IMR-90 (cell line): ENCODE results near the gene GGTLC2. TPM values are rescaled to one million over a fixed set of nuclear protein-coding genes. Genes with fewer than 3 reads are reported as not detected.
"Not testable (repeated sequence)": the region's sequence is repeated elsewhere in the genome, so short reads cannot be mapped to it uniquely, and the experiment has no call there.

Experiments used
- ATAC-seq: fragments of 200-7000 bp; cut with Tn5 transposase; 2 replicates; pipeline ENCODE4 v1.9.1; 2020; ENCODE audit warnings: low read depth, mild to moderate bottlenecking, moderate library complexity
- BruUV-seq: library from RNA; stranded (reverse); fragments of 400-500 nt; replicated peaks from 2 replicates; lab custom pipeline; 2021; lab: Mats Ljungman, UMichigan
- CTCF ChIA-PET: fragments of 300-600 bp; formaldehyde crosslinking; extraction: SDS; loops from one replicate; lab custom pipeline; 2021; ENCODE audit warnings: antibody characterized with exemption; lab: Yijun Ruan, JAX
- POLR2A ChIA-PET: fragments of 300-600 bp; sonication (Branson Sonifier 250); formaldehyde crosslinking; loops from one replicate; lab custom pipeline; 2022; ENCODE audit warnings: antibody characterized with exemption; ENCODE audit not compliant: unreplicated experiment; lab: Charles Lee
- DNase-seq: peaks from one replicate; pipeline ENCODE4 v3.0.0; 2013
- H2AFZ ChIP-seq: replicated peaks from 2 replicates; pipeline ENCODE3; 2013; ENCODE audit warnings: low read length, mild to moderate bottlenecking; ENCODE audit not compliant: poor library complexity
- H2AK5ac ChIP-seq: 2 replicates; pipeline ENCODE4 v1.6.1; 2013; ENCODE audit warnings: low read depth, low read length, inconsistent platforms
- H2AK9ac ChIP-seq: replicated peaks from 2 replicates; pipeline ENCODE3; 2013; ENCODE audit warnings: mild to moderate bottlenecking, low read depth, low read length, moderate library complexity; ENCODE audit not compliant: poor library complexity
- H2BK120ac ChIP-seq: 2 replicates; pipeline ENCODE4 v1.6.1; 2013; ENCODE audit warnings: low read depth, low read length, inconsistent platforms
- H2BK15ac ChIP-seq: 3 replicates; pipeline ENCODE4 v1.6.1; 2013; ENCODE audit warnings: low read depth, low read length, inconsistent platforms
- H2BK20ac ChIP-seq: 2 replicates; pipeline ENCODE4 v1.6.1; 2013; ENCODE audit warnings: low read depth, mild to moderate bottlenecking, inconsistent platforms, low read length, moderate library complexity
- H2BK5ac ChIP-seq: 2 replicates; pipeline ENCODE4 v1.6.1; 2013; ENCODE audit warnings: mild to moderate bottlenecking, low read depth, low read length, inconsistent platforms; ENCODE audit not compliant: poor library complexity, severe bottlenecking
- H3K14ac ChIP-seq: replicated peaks from 2 replicates; pipeline ENCODE4 v1.6.1; 2013; ENCODE audit warnings: low read depth, low read length, inconsistent platforms
- H3K18ac ChIP-seq: 2 replicates; pipeline ENCODE4 v1.6.1; 2013; ENCODE audit warnings: low read depth, low read length, control low read depth
- H3K23ac ChIP-seq: 2 replicates; pipeline ENCODE4 v1.6.1; 2013; ENCODE audit warnings: low read depth, low read length, inconsistent platforms
- H3K27ac ChIP-seq: 2 replicates; pipeline ENCODE4 v1.5.1; 2013; ENCODE audit warnings: mild to moderate bottlenecking, control low read depth, low read length; ENCODE audit not compliant: insufficient read depth
- H3K27me3 ChIP-seq: 2 replicates; pipeline ENCODE4 v1.6.1; 2013; ENCODE audit warnings: low read length; ENCODE audit not compliant: control insufficient read depth, insufficient read depth
- H3K36me3 ChIP-seq: 2 replicates; pipeline ENCODE4 v1.6.1; 2013; ENCODE audit warnings: low read length, mixed read lengths; ENCODE audit not compliant: control insufficient read depth, insufficient read depth
- H3K4ac ChIP-seq: 2 replicates; pipeline ENCODE4 v1.6.1; 2013; ENCODE audit warnings: low read depth, low read length, inconsistent platforms
- H3K4me1 ChIP-seq: 2 replicates; pipeline ENCODE4 v1.6.1; 2013; ENCODE audit warnings: low read length, mixed read lengths; ENCODE audit not compliant: control insufficient read depth, insufficient read depth
- H3K4me2 ChIP-seq: 2 replicates; pipeline ENCODE4 v1.6.1; 2013; ENCODE audit warnings: low read depth, mild to moderate bottlenecking, control low read depth, low read length, moderate library complexity
- H3K4me3 ChIP-seq: 2 replicates; pipeline ENCODE4 v1.5.1; 2013; ENCODE audit warnings: low read depth, mild to moderate bottlenecking, control low read depth, low read length, moderate library complexity; ENCODE audit not compliant: insufficient read depth
- H3K56ac ChIP-seq: 2 replicates; pipeline ENCODE4 v1.6.1; 2013; ENCODE audit warnings: low read length, inconsistent platforms; ENCODE audit not compliant: insufficient read depth; ENCODE audit errors: extremely low read depth
- H3K79me1 ChIP-seq, 2 experiments: 2 replicates each; pipeline ENCODE4 v1.6.1; 2013; ENCODE audit warnings: low read length in 2 of 2, inconsistent platforms in 1 of 2, low read depth in 1 of 2
- H3K9ac ChIP-seq: 2 replicates; pipeline ENCODE4 v1.6.1; 2013; ENCODE audit warnings: low read depth, low read length, control low read depth
- H3K9me1 ChIP-seq: 2 replicates; pipeline ENCODE4 v1.6.1; 2013; ENCODE audit warnings: low read length, inconsistent platforms; ENCODE audit not compliant: insufficient read depth
- H3K9me3 ChIP-seq: 2 replicates; pipeline ENCODE4 v1.6.1; 2013; ENCODE audit warnings: low read length; ENCODE audit not compliant: control insufficient read depth, insufficient read depth
- H4K20me1 ChIP-seq: 2 replicates; pipeline ENCODE4 v1.6.1; 2013; ENCODE audit warnings: low read length, inconsistent platforms; ENCODE audit not compliant: insufficient read depth
- H4K5ac ChIP-seq: 2 replicates; pipeline ENCODE4 v1.6.1; 2013; ENCODE audit warnings: mild to moderate bottlenecking, low read depth, low read length, control low read depth
- H4K8ac ChIP-seq, 2 experiments: 2 replicates each; pipeline ENCODE4 v1.6.1; 2013; ENCODE audit warnings: low read depth in 2 of 2, low read length in 2 of 2, control low read depth in 1 of 2, inconsistent platforms in 1 of 2
- H4K91ac ChIP-seq: 2 replicates; pipeline ENCODE4 v1.6.1; 2013; ENCODE audit warnings: low read depth, low read length, inconsistent platforms; ENCODE audit not compliant: insufficient read depth
- WGBS, 2 experiments: methylation state at CpG; one replicate each; pipeline versions ENCODE4 v1.1.5 to v1.1.7; 2013; ENCODE audit warnings: missing lambda C conversion rate in 2 of 2; ENCODE audit not compliant: insufficient read length in 1 of 2; ENCODE audit errors: extremely low coverage in 2 of 2; 5-methylcytosine and 5-hydroxymethylcytosine counted together
- dilution Hi-C: fragments of 300-500 bp; cut with HindIII; formaldehyde crosslinking; loops from one replicate; pipeline ENCODE4 v1.14.3; 2018; ENCODE audit warnings: low sequenced_read_pairs; ENCODE audit not compliant: unreplicated experiment
- in situ Hi-C: fragments of 300-500 bp; cut with MboI; formaldehyde crosslinking; loops from 3 replicates; pipeline ENCODE4 v1.14.3; 2019; ENCODE audit warnings: low sequenced_read_pairs, inconsistent platforms, mixed read lengths
- intact Hi-C: fragments of 100-400 bp; cut with micrococcal nuclease; formaldehyde crosslinking; loops from 2 replicates; pipeline ENCODE4 v1.10.0; 2022
- polyA plus RNA-seq, 3 experiments: library from polyadenylated mRNA; depleted of rRNA; stranded (reverse); fragments of >200 nt; gene quantifications; 2 replicates each; pipeline ENCODE4 v1.2.3, GENCODE V29; 2012; ENCODE audit warnings: low replicate concordance in 1 of 3
- total RNA-seq: library from RNA; depleted of rRNA; stranded (reverse); fragments of >200 nt; gene quantifications from 2 replicates; pipeline ENCODE4 v1.2.3, GENCODE V29; 2012

GGTLC2 gene
- total and polyA plus RNA-seq, 2 of the 4 experiments (the other 2 are of a cell fraction), result 0.09 TPM; not detected in 1

DNA sequence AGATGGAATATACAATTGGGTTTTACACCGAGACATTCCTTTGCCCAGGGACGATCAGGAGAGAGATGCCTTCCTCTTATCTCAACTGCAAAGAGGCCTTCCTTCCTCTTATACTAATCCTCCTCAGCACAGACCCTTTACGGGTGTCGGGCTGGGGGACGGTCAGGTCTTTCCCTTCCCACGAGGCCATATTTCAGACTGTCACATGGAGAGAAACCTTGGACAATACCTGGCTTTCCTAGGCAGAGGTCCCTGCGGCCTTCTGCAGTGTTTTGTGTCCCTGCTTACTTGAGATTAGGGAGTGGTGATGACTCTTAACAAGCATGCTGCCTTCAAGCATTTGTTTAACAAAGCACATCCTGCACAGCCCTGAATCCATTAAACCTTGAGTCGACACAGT, 5.3 kb downstream of the GGTLC2 start:
- BruUV-seq, result not testable (repeated sequence)

DNA sequence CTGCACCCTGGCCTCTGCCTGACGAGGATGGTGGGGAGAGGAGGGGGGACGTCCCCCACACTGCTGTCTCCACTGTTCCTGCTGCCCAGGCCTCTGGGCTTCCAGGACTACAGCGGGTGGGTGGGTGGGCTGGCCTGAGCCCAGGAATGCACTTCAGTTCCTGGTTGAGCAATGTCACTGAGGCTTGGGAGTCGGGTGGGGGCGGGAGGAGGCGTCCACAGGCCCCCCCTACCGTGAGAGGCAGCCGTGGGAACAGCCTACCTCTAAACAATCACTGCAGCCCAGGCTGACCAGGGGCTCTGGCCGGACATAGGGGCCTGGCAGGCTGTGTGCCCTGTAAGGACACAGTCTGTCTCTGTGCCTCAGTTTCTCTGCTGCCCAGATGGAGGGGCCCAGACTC, 6.0 kb downstream of the GGTLC2 start:
- intact Hi-C loops, result not testable (repeated sequence)

More for the DNA sequence above, 5.3 kb downstream of the GGTLC2 start:
- H3K9me3 ChIP-seq, CTCF ChIA-PET, DNase-seq, H3K4me3 ChIP-seq, H3K79me1 ChIP-seq, H3K27me3 ChIP-seq, H2BK20ac ChIP-seq, H3K9ac ChIP-seq, H2BK5ac ChIP-seq, H3K27ac ChIP-seq, ATAC-seq, dilution Hi-C loops, H4K8ac ChIP-seq, POLR2A ChIA-PET, H3K36me3 ChIP-seq, H2BK120ac ChIP-seq, H2AK5ac ChIP-seq, H4K91ac ChIP-seq, H4K20me1 ChIP-seq, H2BK15ac ChIP-seq, H2AFZ ChIP-seq, H3K4ac ChIP-seq, H3K18ac ChIP-seq, H3K56ac ChIP-seq, H3K4me2 ChIP-seq, H3K9me1 ChIP-seq, H3K23ac ChIP-seq, in situ Hi-C loops, H3K4me1 ChIP-seq, H3K14ac ChIP-seq, H4K5ac ChIP-seq, H2AK9ac ChIP-seq: not testable (repeated sequence)
- WGBS, 2 experiments, result no CpG with 5 or more reads among the region's 8 CpGs
- intact Hi-C loops, result loop anchor here (2.0 kb wide), 1 partner anchor 37 kb away; no protein-coding TSS in a partner anchor

More for the DNA sequence above, 6.0 kb downstream of the GGTLC2 start:
- H2BK20ac ChIP-seq, POLR2A ChIA-PET, H2BK5ac ChIP-seq, DNase-seq, H3K14ac ChIP-seq, H2AK9ac ChIP-seq, H3K27ac ChIP-seq, H3K4me3 ChIP-seq, H4K5ac ChIP-seq, H3K79me1 ChIP-seq, in situ Hi-C loops, ATAC-seq, H3K23ac ChIP-seq, H3K9ac ChIP-seq, H3K18ac ChIP-seq, H2AK5ac ChIP-seq, BruUV-seq, H4K20me1 ChIP-seq, H4K8ac ChIP-seq, H3K56ac ChIP-seq, CTCF ChIA-PET, H2BK120ac ChIP-seq, H3K36me3 ChIP-seq, H3K4me1 ChIP-seq, H2BK15ac ChIP-seq, H3K9me3 ChIP-seq, H4K91ac ChIP-seq, H3K4ac ChIP-seq, H3K4me2 ChIP-seq, H3K27me3 ChIP-seq, H3K9me1 ChIP-seq, H2AFZ ChIP-seq, dilution Hi-C loops: not testable (repeated sequence)
- no CpG with 5 or more reads among the region's 9 CpGs for WGBS, 2 experiments
